GM19438 (cell line): ENCODE data around the gene MAEA.
"Not testable (repeated sequence)": the region's sequence is repeated elsewhere in the genome, so short reads cannot be mapped to it uniquely, and the experiment has no call there.

Experiments
- ATAC-seq: cut with Tn5 transposase; IDR thresholded peaks from one replicate; pipeline ENCODE4 v1.9.1; 2021; ENCODE audit warnings: low read depth; ENCODE audit not compliant: unreplicated experiment

MAEA gene

GRCh38 chr4:1318488-1319213 is 29.0 kb downstream of the MAEA start:
- ATAC-seq = no peak

GRCh38 chr4:1321486-1321885 is 31.8 kb downstream of the MAEA start:
- no peak for ATAC-seq

- ATAC-seq = no peak
Observed at GRCh38 chr4:1321946-1322650, 32.4 kb downstream of the MAEA start.

- no peak for ATAC-seq
Observed at GRCh38 chr4:1323280-1323634, 33.6 kb downstream of the MAEA start.

- no peak for ATAC-seq
Observed at GRCh38 chr4:1323635-1324442, 34.1 kb downstream of the MAEA start.

GRCh38 chr4:1324443-1325175 is 34.9 kb downstream of the MAEA start:
- ATAC-seq = not testable (repeated sequence)

GRCh38 chr4:1325176-1325480 is 35.4 kb downstream of the MAEA start:
- ATAC-seq = no peak

- ATAC-seq = no peak
Observed at GRCh38 chr4:1325681-1326635, 36.3 kb downstream of the MAEA start.

- ATAC-seq = no peak
Observed at GRCh38 chr4:1326751-1327525, 37.2 kb downstream of the MAEA start.

GRCh38 chr4:1327526-1328266 is 38.0 kb downstream of the MAEA start:
- no peak for ATAC-seq

GRCh38 chr4:1328267-1329155 is 38.8 kb downstream of the MAEA start:
- ATAC-seq = no peak

GRCh38 chr4:1329408-1330371 is 40.0 kb downstream of the MAEA start:
- no peak for ATAC-seq

GRCh38 chr4:1330761-1331590 is 41.3 kb downstream of the MAEA start:
- no peak for ATAC-seq

GRCh38 chr4:1331591-1332353 is 42.1 kb downstream of the MAEA start:
- ATAC-seq = no peak

- ATAC-seq = no peak
Observed at GRCh38 chr4:1332686-1333085, 43.0 kb downstream of the MAEA start.
